Neural cell (in vitro differentiated cells): Measurements from ENCODE around the gene PPP3CA. TPM values are rescaled to one million over a fixed set of nuclear protein-coding genes. Genes with fewer than 3 reads are reported as not detected.

ENCODE experiments used
- H2AFZ ChIP-seq: fragments of 200-600, 300-800 bp; sonication (generic), shearing (Covaris generic); 2 replicates; pipeline ENCODE4 v1.6.0; 2014; ENCODE audit warnings: low read depth, mild to moderate bottlenecking, antibody characterized with exemption, low read length, moderate library complexity
- H3F3A ChIP-seq: fragments of 200-600 bp; shearing (Covaris generic); 2 replicates; pipeline ENCODE4 v1.6.1; 2016; ENCODE audit warnings: mild to moderate bottlenecking, moderate library complexity, mixed read lengths, antibody characterized with exemption, low read length; ENCODE audit not compliant: insufficient read depth, poor library complexity, severe bottlenecking
- H3K27ac ChIP-seq: fragments of 200-600, 300-800 bp; sonication (generic), shearing (Covaris generic); 2 replicates; pipeline ENCODE4 v1.5.1; 2014; ENCODE audit warnings: mild to moderate bottlenecking, low read length, moderate library complexity
- H3K27me3 ChIP-seq: fragments of 300-800, 200-600 bp; sonication (generic), shearing (Covaris generic); 2 replicates; pipeline ENCODE4 v1.6.0; 2014; ENCODE audit warnings: mild to moderate bottlenecking, low read depth, low read length, moderate library complexity; ENCODE audit not compliant: insufficient read depth
- H3K36me3 ChIP-seq: fragments of 300-800, 200-600 bp; sonication (generic), shearing (Covaris generic); 2 replicates; pipeline ENCODE4 v1.5.1; 2014; ENCODE audit warnings: mild to moderate bottlenecking, antibody characterized with exemption, low read length, moderate library complexity; ENCODE audit not compliant: insufficient read depth
- H3K4me2 ChIP-seq: fragments of 300-800, 200-600 bp; sonication (generic), shearing (Covaris generic); 2 replicates; pipeline ENCODE4 v1.6.0; 2014; ENCODE audit warnings: mild to moderate bottlenecking, low read length
- H3K4me3 ChIP-seq: fragments of 300-800, 200-600 bp; sonication (generic), shearing (Covaris generic); 2 replicates; pipeline ENCODE4 v1.5.1; 2014; ENCODE audit warnings: mild to moderate bottlenecking, low read length, moderate library complexity
- H3K79me2 ChIP-seq: fragments of 200-600 bp; shearing (Covaris generic); replicated peaks from 2 replicates; pipeline ENCODE4 v1.6.0; 2014; ENCODE audit warnings: mild to moderate bottlenecking, low read length, moderate library complexity; ENCODE audit not compliant: insufficient read depth
- H3K9ac ChIP-seq: fragments of 300-800, 200-600 bp; sonication (generic), shearing (Covaris generic); 2 replicates; pipeline ENCODE4 v1.6.1; 2016; ENCODE audit warnings: mild to moderate bottlenecking, low read length, mixed read lengths
- H3K9me2 ChIP-seq: fragments of 200-600 bp; shearing (Covaris generic); 2 replicates; pipeline ENCODE4 v1.6.1; 2016; ENCODE audit warnings: mild to moderate bottlenecking, low read length, mixed read lengths; ENCODE audit not compliant: insufficient read depth
- H3K9me3 ChIP-seq: fragments of 200-600, 300-800 bp; sonication (generic), shearing (Covaris generic); 2 replicates; pipeline ENCODE4 v1.6.1; 2016; ENCODE audit warnings: mild to moderate bottlenecking, mixed run types, low read length, moderate library complexity, mixed read lengths
- H4K20me1 ChIP-seq: fragments of 200-600 bp; shearing (Covaris generic); 2 replicates; pipeline ENCODE4 v1.6.1; 2016; ENCODE audit warnings: mild to moderate bottlenecking, mixed run types; ENCODE audit not compliant: insufficient read depth
- EP300 ChIP-seq: fragments of 450-650 bp; conservative IDR thresholded peaks from 2 replicates; pipeline ENCODE4 v1.6.1; 2014; ENCODE audit warnings: antibody characterized with exemption, mild to moderate bottlenecking, moderate library complexity; ENCODE audit not compliant: poor library complexity, severe bottlenecking
- EZH2 ChIP-seq: fragments of 200-600, 300-800 bp; shearing (Covaris generic), sonication (generic); IDR thresholded peaks from 2 replicates; pipeline ENCODE4 v1.6.1; 2014; ENCODE audit warnings: antibody characterized with exemption, low read length, borderline replicate concordance, mild to moderate bottlenecking; ENCODE audit not compliant: insufficient read depth, poor library complexity, severe bottlenecking
- MXI1 ChIP-seq: fragments of 450-650 bp; conservative IDR thresholded peaks from 2 replicates; pipeline ENCODE4 v1.6.1; 2014; ENCODE audit warnings: antibody characterized with exemption, mild to moderate bottlenecking; ENCODE audit not compliant: poor library complexity, severe bottlenecking
- POLR2AphosphoS5 ChIP-seq: IDR thresholded peaks from 2 replicates; pipeline ENCODE4 v1.6.1; 2012
- RAD21 ChIP-seq: fragments of 450-650 bp; conservative IDR thresholded peaks from 2 replicates; pipeline ENCODE4 v1.6.1; 2014; ENCODE audit warnings: antibody characterized with exemption, mild to moderate bottlenecking, moderate library complexity
- SMC3 ChIP-seq: fragments of 450-650 bp; conservative IDR thresholded peaks from 2 replicates; pipeline ENCODE4 v1.6.1; 2014; ENCODE audit warnings: antibody characterized with exemption, mild to moderate bottlenecking, moderate library complexity; ENCODE audit not compliant: poor library complexity
- TAF1 ChIP-seq: IDR thresholded peaks from 2 replicates; pipeline ENCODE4 v1.6.1; 2012; ENCODE audit warnings: low read depth
- polyA plus RNA-seq: library from polyadenylated mRNA; depleted of rRNA; stranded (reverse); fragments of >200 nt; gene quantifications from 2 replicates; pipeline ENCODE4 v1.2.3, GENCODE V29; 2014
- TF ChIP-seq, protein P1 (sequence below): IDR thresholded peaks from 2 replicates; pipeline ENCODE4 v1.6.1; 2012; ENCODE audit warnings: borderline replicate concordance
- TF ChIP-seq, protein P2 (sequence below): fragments of 450-650 bp; IDR thresholded peaks from 2 replicates; pipeline ENCODE4 v1.5.1; 2014; ENCODE audit warnings: antibody characterized with exemption, mild to moderate bottlenecking, moderate library complexity; ENCODE audit not compliant: poor library complexity, severe bottlenecking

The PPP3CA gene
- polyA plus RNA-seq, 1 donor from 2014 or later = 78.2 TPM

DNA sequence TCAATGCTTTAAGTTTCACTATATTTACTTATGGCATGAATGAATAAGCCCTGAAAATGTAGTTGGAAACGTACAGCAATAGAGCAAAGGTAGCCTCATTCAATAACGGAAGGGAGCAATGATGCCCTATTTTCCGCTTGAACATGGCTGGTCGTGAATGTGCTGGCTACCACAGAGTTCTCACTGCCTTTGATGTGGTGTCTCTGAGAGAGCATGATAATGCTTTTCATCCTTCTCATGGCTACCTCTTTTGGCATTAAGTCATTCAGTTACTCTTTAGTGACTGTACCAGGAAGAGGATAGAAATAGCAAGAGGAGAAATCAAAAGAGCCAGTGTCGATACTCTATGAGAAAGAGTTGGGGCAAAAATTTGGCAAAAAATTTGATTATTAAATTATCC lies 308.0 kb downstream of the PPP3CA start:
- Histone ChIP-seq H3K27me3 (no peaks in the 10 kb centered on the region), H3K4me3 (no peak overlapping the region), H3K79me2 (no peaks in the 10 kb centered on the region), H3K36me3 (peaks cover 9% of the 10 kb centered on the region), H3K9me3 (no peaks in the 10 kb centered on the region), H2AFZ (no peak overlapping the region), H3K27ac (no peak overlapping the region), H4K20me1 (no peaks in the 10 kb centered on the region), H3K9ac (no peak overlapping the region), H3F3A (no peaks in the 10 kb centered on the region), H3K9me2 (no peaks in the 10 kb centered on the region), H3K4me2 (no peak overlapping the region)
- TF ChIP-seq, protein P1, sequence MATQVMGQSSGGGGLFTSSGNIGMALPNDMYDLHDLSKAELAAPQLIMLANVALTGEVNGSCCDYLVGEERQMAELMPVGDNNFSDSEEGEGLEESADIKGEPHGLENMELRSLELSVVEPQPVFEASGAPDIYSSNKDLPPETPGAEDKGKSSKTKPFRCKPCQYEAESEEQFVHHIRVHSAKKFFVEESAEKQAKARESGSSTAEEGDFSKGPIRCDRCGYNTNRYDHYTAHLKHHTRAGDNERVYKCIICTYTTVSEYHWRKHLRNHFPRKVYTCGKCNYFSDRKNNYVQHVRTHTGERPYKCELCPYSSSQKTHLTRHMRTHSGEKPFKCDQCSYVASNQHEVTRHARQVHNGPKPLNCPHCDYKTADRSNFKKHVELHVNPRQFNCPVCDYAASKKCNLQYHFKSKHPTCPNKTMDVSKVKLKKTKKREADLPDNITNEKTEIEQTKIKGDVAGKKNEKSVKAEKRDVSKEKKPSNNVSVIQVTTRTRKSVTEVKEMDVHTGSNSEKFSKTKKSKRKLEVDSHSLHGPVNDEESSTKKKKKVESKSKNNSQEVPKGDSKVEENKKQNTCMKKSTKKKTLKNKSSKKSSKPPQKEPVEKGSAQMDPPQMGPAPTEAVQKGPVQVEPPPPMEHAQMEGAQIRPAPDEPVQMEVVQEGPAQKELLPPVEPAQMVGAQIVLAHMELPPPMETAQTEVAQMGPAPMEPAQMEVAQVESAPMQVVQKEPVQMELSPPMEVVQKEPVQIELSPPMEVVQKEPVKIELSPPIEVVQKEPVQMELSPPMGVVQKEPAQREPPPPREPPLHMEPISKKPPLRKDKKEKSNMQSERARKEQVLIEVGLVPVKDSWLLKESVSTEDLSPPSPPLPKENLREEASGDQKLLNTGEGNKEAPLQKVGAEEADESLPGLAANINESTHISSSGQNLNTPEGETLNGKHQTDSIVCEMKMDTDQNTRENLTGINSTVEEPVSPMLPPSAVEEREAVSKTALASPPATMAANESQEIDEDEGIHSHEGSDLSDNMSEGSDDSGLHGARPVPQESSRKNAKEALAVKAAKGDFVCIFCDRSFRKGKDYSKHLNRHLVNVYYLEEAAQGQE = no peak
- TF ChIP-seq MXI1 (no peak), EP300 (no peak), TAF1 (no peak), EZH2 (no peak), SMC3 (no peak), POLR2AphosphoS5 (no peak), RAD21 (no peak)
- TF ChIP-seq, protein P2, sequence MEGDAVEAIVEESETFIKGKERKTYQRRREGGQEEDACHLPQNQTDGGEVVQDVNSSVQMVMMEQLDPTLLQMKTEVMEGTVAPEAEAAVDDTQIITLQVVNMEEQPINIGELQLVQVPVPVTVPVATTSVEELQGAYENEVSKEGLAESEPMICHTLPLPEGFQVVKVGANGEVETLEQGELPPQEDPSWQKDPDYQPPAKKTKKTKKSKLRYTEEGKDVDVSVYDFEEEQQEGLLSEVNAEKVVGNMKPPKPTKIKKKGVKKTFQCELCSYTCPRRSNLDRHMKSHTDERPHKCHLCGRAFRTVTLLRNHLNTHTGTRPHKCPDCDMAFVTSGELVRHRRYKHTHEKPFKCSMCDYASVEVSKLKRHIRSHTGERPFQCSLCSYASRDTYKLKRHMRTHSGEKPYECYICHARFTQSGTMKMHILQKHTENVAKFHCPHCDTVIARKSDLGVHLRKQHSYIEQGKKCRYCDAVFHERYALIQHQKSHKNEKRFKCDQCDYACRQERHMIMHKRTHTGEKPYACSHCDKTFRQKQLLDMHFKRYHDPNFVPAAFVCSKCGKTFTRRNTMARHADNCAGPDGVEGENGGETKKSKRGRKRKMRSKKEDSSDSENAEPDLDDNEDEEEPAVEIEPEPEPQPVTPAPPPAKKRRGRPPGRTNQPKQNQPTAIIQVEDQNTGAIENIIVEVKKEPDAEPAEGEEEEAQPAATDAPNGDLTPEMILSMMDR = no peak

DNA sequence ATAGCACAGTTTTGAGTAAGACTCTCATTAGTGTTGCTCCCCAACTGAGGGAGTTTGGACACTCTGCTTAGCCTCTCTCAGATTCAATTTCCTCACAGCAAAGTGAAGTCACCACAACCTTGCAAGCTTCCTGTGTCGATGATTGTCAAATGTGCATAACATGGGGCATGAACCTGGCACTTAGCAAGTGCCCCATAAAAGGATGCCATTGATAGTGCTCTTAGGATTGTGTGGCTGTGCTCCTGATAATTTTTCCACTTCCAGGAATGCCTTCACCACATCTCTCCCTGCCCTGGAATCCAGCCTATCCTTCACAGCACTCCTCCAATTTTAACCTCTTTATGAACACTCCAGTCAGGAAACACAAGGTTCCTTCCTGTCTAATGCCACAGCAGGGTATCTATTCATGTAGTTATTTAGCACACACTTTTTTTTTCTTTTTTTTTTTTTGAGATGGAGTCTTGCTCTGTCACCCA lies 309.4 kb downstream of the PPP3CA start:
- Histone ChIP-seq H4K20me1 (no peaks in the 10 kb centered on the region), H3K27ac (no peak overlapping the region), H3F3A (no peaks in the 10 kb centered on the region), H3K79me2 (no peaks in the 10 kb centered on the region), H3K9me2 (no peaks in the 10 kb centered on the region), H3K9ac (no peak overlapping the region), H3K27me3 (no peaks in the 10 kb centered on the region), H3K4me3 (no peak overlapping the region), H3K4me2 (no peak overlapping the region), H3K9me3 (no peaks in the 10 kb centered on the region), H3K36me3 (peaks cover 9% of the 10 kb centered on the region), H2AFZ (no peak overlapping the region)
- TF ChIP-seq EZH2 = no peak
- TF ChIP-seq POLR2AphosphoS5 = no peak
- no peak for TF ChIP-seq TAF1
- no peak for TF ChIP-seq EP300
- TF ChIP-seq, protein P1 = no peak
- no peak for TF ChIP-seq SMC3
- no peak for TF ChIP-seq MXI1
- TF ChIP-seq, protein P2 = no peak
- no peak for TF ChIP-seq RAD21
